Lower leg skin (tissue), 4 donors: ENCODE results near the gene CHST2. TPM values are rescaled to one million over a fixed set of nuclear protein-coding genes. Genes with fewer than 3 reads are reported as not detected.

Experiments
- DNase-seq, 2 donors: peaks; one replicate each; pipeline ENCODE4 v3.0.0-alpha.2; 2019; ENCODE audit warnings: low spot score in 2 of 2
- H3K4me3 ChIP-seq: fragments of 200-600 bp; sonication (generic); 2 replicates; pipeline ENCODE4 v1.5.1; 2017; ENCODE audit warnings: mild to moderate bottlenecking, low read depth; ENCODE audit not compliant: poor library complexity, severe bottlenecking
- POLR2A ChIP-seq, 2 donors: fragments of 450-650 bp; IDR thresholded peaks; one replicate each; pipeline ENCODE4 v1.6.1; 2016 to 2017; ENCODE audit warnings: antibody characterized with exemption in 2 of 2, mild to moderate bottlenecking in 1 of 2, moderate library complexity in 1 of 2
- WGBS, 2 donors: methylation state at CpG; one replicate each; pipeline ENCODE4 v1.1.5; 2018; 5-methylcytosine and 5-hydroxymethylcytosine counted together
- intact Hi-C: fragments of 100-400 bp; cut with DNase I; formaldehyde crosslinking; loops from one replicate; pipeline ENCODE4 v1.15.0; 2023; ENCODE audit warnings: low total_unique reads
- total RNA-seq, 4 donors: library from RNA; depleted of rRNA; stranded (reverse); fragments of >200 nt; gene quantifications; one replicate each; pipeline ENCODE4 v1.1.0, GENCODE V29; 2016
- TF ChIP-seq, protein P1 (sequence below), 3 donors: fragments of 450-650 bp; IDR thresholded peaks; one replicate each; pipeline ENCODE4 v1.5.1; 2016; ENCODE audit warnings: antibody characterized with exemption in 3 of 3, mild to moderate bottlenecking in 3 of 3, moderate library complexity in 2 of 3

The CHST2 gene
- total RNA-seq, 4 donors from 2014 or later = 2.2 to 14.7 (median 4.4) TPM

DNA sequence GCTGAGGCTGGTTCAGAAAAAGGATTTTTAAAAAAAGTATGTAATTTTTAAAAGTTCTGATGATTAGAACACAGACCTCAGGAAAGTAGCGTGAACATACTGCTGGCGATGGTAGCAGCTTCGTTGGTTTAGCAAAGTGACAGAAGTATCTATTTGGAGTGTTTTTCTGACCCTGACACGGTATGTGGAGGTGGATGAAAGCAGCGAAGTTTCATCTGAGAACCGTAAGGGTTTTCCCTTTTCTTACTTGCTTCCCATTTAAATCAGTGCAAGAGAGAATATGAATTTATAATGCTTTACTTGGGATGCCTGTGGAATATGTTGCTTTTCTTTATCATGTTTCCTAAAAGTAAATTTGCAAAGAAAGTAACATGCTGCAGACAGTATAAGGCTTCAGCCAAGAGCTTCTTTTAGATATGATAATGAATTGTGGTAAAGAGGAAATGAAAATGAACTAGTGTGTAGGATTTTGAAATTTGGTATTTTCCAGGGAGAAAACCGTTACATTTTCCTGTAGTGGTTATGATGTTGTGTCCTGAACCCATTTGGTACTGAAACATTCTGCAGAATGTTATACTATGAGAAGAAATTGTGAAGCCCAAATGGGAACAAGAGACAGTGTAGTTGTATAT lies 3.9 kb downstream of the CHST2 start:
- H3K4me3 ChIP-seq = no peak overlapping the region
- no peak for TF ChIP-seq POLR2A (IDR thresholded peaks at IDR 0.05)
- TF ChIP-seq, protein P1, sequence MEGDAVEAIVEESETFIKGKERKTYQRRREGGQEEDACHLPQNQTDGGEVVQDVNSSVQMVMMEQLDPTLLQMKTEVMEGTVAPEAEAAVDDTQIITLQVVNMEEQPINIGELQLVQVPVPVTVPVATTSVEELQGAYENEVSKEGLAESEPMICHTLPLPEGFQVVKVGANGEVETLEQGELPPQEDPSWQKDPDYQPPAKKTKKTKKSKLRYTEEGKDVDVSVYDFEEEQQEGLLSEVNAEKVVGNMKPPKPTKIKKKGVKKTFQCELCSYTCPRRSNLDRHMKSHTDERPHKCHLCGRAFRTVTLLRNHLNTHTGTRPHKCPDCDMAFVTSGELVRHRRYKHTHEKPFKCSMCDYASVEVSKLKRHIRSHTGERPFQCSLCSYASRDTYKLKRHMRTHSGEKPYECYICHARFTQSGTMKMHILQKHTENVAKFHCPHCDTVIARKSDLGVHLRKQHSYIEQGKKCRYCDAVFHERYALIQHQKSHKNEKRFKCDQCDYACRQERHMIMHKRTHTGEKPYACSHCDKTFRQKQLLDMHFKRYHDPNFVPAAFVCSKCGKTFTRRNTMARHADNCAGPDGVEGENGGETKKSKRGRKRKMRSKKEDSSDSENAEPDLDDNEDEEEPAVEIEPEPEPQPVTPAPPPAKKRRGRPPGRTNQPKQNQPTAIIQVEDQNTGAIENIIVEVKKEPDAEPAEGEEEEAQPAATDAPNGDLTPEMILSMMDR (IDR thresholded peaks at IDR 0.05) = no peak
- 69 to 74% methylated on average over 7 of the region's 7 CpGs for WGBS, 2 donors
- intact Hi-C loops = no loop called here
- DNase-seq = no peak

DNA sequence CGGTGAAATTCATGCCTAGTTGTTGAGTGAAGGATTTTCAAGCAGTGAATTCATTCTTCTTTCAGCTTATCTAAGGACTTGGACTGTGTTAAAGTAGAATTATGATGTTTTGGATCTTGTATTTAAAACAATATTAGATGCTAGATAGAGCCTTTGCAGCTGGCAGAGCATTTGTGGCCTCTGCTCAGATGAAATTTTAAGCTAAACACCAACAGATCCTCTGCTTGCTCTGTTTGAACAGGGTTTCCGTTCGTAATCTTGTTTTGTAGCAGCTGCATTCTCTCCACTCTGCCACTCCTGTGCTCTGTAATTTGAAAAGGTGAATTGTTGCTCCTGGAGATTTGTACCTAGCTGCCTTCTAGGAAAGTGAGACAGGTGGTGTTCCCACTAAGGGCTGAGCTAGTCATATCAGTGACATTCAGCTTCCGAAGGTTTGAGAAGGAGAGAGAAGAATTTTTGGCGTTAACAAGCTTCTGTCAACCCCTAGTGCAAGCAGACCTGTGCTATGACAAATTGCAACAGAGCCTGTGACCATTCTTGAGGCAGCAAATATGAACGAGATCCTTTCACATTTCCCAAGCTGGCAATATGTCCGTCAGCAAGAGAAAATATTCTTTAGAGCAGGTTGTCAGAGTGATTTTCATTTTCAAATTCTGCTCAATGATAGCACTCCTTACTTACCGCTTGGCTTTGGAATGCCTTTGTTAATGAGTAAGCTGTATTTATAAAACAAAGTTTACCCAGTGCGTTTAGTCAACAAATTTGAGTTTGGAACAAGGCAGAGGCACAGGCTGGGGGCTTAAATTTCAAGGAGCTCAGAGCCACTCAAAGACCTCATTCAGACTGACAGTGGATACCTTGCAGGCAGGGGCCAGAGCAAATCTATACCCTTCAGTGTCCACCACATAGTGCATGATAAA lies 5.3 kb downstream of the CHST2 start:
- WGBS, 2 donors = 65 to 67% methylated on average over 9 of the region's 9 CpGs
- intact Hi-C loops = no loop called here
- no peak overlapping the region for H3K4me3 ChIP-seq

DNA sequence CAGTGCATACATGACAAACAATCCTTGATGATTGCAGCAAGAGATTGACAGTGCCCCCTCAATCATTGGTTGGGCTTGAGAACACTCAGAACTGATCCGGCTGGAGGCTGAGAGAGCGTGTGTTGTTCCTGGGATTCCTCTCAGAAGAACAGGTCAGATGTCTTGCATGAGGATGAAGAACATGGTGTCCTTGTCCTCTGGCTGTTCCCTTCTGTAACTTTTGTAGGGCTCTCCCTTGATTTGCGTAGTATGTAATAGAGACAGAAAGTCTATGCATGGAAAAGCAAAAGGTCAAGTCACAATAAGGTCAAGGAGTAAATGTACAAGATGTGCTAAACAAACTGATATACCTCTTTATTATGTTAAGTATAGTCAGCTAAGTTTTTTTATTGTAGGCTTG lies 8.2 kb downstream of the CHST2 start:
- intact Hi-C loops = no loop called here
- TF ChIP-seq, protein P1 (IDR thresholded peaks at IDR 0.05) = no peak
- TF ChIP-seq POLR2A (IDR thresholded peaks at IDR 0.05) = no peak
- no peak for DNase-seq
- no peak overlapping the region for H3K4me3 ChIP-seq
- WGBS, 2 donors = 97 to 100% methylated on average over 3 of the region's 3 CpGs

More for the DNA sequence above, 5.3 kb downstream of the CHST2 start:
- DNase-seq = no peak
- TF ChIP-seq, protein P1 (IDR thresholded peaks at IDR 0.05) = no peak
- TF ChIP-seq POLR2A (IDR thresholded peaks at IDR 0.05) = no peak

DNA sequence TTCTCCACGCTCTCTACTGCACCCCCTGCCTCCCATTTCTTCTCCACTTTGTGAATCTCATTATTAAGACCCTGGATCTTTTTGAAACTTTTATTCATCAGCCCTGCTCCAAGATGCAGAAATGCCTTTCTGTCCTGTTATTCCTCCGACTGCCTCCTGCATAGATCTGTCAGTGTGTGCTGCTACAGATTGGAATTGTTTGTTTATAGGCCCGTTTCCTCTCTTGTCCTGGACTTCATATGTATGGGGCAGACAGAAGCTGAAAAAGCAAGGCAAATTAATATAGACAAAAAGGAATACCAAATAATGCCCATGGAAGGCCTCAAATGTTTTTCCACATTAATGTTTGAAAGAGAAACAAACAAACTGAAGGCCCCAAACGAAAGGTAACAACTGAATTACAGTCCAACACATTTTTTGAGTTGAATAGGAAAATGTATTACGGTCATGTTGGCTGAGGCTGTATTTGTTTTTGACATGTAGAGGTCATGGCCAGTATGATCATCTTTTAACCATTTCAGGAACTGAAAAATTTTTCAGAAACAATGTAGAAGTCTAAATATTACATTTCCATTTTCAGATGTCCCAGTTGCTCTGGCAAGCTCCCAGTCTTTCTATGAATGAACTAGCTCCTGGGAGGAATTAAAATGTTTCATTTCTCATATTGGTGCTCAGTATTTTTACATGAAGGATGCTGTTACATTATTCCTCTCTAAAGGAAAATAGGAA lies 8.8 kb downstream of the CHST2 start:
- H3K4me3 ChIP-seq = no peak overlapping the region
- WGBS, 2 donors = 68 to 69% methylated on average over 5 of the region's 5 CpGs
- TF ChIP-seq, protein P1 (IDR thresholded peaks at IDR 0.05) = no peak
- no peak for TF ChIP-seq POLR2A (IDR thresholded peaks at IDR 0.05)
- intact Hi-C loops = no loop called here
- no peak for DNase-seq

DNA sequence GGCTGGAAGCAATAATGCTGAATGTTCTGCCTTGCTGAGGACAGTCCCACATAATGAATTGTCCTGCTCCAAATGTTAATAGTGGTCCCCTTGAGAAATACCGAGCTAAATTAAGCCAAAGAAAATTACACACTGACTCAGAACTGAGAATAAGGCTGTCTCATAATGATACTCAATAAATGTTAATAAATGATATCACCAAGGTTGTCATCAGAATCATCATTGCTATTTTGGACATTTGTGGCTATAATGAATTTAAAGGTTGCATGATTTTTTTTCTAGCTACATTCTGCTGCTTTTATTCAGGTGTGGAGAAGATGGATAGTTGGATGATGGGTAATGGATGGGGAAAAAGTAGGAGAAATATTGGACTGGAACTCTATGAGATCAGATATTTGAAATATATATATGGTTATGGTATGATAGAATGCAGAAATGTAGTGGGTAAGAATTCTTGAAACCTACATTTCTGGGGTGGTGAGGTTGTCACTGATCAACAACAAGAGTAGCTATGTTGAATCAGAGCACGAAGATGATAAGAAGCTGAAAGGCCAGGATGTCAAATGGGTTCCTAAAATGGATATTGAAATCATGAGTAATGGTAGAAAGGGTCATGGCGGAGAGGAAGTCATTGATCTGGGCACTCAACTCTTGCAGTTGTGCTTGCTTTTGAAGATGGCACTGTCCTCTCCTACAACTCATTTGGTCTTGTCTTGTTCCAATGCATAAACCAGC lies 12.8 kb downstream of the CHST2 start:
- DNase-seq = no peak
- no peak overlapping the region for H3K4me3 ChIP-seq
- intact Hi-C loops = no loop called here
- WGBS, 2 donors = 87 to 89% methylated on average over 3 of the region's 3 CpGs
- TF ChIP-seq, protein P1 (IDR thresholded peaks at IDR 0.05) = no peak
